ENCODE data around the gene FATE1.

FATE1 gene

DNA sequence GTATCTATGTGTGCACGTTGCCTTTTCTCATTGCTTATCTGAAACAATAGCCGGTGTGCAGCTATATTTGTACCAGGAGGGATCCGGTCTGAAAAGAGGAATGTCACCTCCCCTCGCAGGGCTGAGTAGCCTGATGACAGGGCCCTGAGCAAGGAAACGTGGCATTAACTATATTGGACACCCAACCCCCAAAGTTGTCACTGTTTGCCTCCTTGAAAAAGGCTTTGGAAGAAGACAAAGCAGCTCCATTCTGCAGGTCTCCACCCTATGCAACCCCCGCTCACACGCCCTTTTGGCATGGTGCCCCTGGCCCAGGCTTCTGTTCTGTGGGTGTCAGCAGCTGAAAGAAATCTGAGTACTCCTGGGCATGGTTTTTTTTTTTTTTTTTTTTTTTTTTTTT, 12.3 kb upstream of the FATE1 start:
- DNase-seq (ENCODE audit: low read depth in 2 of 2, low spot score in 1 of 2) = no peak

- no peak for DNase-seq (ENCODE audit: low read depth in 2 of 2, low spot score in 1 of 2)
These were observed 11.7 kb upstream of the FATE1 start for GRCh38 chrX:151704041-151704663.

DNA sequence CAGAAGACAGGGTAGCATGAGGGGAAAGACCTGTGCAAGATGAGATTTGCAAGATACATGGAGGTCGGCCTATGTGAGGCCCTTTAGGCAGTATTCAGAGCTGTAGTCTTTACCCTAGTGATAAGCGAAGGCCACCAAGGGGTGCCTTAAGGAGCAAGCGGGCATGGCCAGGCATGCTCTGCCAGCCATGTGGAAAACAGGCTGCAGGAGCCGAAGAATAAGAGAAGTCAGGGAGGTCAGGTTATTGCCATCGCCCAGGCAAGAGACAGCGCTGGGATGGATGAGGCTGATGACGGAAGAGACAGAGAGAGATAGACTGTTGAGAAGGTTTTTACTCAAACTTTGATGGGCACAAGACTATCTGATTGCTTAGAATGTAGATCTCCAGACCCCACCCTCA, 7.0 kb upstream of the FATE1 start:
- DNase-seq (ENCODE audit: low read depth in 2 of 2, low spot score in 1 of 2) = no peak

DNA sequence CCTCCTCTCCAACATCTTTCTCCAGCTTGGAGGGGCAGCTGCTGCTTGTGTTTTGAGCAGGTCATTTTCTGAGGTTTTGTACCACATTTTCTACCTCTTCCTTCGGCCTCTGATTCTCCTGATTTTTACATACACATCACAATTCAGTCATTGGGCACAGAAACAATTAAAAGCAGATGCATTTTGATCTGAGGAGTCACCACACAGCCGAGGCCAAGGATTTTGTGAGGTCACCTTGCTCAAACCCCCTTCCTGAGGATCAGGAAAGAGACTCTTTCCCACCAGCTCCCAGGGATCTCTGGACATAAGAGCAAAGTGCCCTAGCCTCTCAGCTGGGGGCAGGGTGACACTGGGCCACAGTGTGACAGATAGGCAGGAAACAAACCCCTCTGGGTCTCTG, 5.4 kb upstream of the FATE1 start:
- DNase-seq (ENCODE audit: low read depth in 2 of 2, low spot score in 1 of 2) = no peak

GRCh38 chrX:151711154-151711553, 4.7 kb upstream of the FATE1 start:
- no peak for DNase-seq (ENCODE audit: low read depth in 2 of 2, low spot score in 1 of 2)

GRCh38 chrX:151711787-151712186, 4.0 kb upstream of the FATE1 start:
- no peak for DNase-seq (ENCODE audit: low read depth in 2 of 2, low spot score in 1 of 2)

DNA sequence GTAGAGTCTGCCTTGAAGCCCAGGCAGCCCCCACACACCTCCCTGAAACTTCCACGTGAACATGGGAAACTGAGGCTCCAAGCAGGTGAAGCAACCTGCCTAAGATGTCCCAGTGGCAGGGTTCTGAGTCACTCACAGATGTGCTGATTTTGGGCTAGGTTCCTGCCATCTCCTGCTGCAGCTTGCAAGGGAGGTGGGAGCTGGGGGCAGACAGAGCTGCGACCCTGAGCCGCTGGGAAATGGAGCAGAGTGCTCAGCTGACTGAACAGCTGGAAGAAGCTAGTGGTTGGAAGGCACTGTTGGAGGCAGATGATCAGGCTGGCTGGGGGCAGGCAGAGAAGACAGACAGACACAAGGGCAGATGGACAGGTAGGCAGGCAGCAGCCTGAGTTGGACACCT, 3.6 kb upstream of the FATE1 start:
- no peak for DNase-seq (ENCODE audit: low read depth in 2 of 2, low spot score in 1 of 2)

GRCh38 chrX:151713849-151714248, 2.0 kb upstream of the FATE1 start:
- no peak for DNase-seq (ENCODE audit: low read depth in 2 of 2, low spot score in 1 of 2)

DNA sequence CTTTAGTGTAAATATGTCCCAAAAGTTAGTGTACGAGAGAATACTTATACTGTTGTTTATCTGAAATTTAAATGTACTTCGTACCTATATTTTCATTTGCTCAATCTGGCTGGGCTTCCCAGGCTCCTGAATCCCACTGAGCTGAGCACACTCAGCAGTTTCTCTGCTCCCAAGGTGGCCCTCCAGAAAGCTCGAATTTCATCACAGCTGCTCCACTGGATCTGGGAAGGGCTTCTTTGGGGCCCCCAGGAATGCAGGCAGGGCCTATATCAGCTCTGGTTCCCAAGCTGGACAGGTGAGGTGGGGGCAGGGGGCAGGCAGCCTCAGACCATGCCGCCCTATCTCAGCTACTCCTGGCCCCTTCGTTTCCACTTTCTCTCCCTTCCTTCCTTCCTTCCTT, 1.5 kb upstream of the FATE1 start:
- no peak for DNase-seq (ENCODE audit: low read depth in 2 of 2, low spot score in 1 of 2)

GRCh38 chrX:151722241-151722846, 6.5 kb downstream of the FATE1 start:
- no peak for DNase-seq (ENCODE audit: low read depth in 2 of 2, low spot score in 1 of 2)

DNA sequence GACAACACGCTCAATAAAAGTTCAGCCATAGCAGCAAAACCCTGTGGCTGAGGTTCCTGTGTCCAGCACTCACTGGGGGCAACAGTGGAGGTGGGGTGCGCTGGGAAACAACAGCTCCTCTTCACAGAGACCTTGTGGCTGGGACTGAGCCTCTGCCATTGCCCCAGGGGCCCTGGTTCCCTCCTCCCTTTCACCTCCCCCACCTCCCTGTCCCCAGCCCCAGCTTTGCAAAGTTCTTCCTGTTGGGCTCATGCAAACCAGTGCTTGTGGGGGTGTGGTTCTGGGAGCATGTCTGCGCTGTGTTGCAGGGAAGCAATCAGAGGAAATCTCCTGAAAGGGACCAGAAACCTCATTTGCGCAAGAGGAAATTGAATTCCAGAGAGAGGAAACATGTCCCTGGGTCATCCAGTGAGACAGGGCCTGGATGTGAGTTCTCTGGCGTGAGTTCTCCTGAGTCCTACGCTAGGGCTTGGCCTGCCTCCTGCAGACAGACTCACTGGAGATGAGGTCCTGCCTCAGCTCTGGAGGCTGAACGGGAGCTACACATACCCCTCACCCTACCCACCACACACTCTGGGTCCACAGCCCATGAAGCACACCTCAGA, 7.4 kb downstream of the FATE1 start:
- no peak for DNase-seq (ENCODE audit: low read depth in 2 of 2, low spot score in 1 of 2)

DNA sequence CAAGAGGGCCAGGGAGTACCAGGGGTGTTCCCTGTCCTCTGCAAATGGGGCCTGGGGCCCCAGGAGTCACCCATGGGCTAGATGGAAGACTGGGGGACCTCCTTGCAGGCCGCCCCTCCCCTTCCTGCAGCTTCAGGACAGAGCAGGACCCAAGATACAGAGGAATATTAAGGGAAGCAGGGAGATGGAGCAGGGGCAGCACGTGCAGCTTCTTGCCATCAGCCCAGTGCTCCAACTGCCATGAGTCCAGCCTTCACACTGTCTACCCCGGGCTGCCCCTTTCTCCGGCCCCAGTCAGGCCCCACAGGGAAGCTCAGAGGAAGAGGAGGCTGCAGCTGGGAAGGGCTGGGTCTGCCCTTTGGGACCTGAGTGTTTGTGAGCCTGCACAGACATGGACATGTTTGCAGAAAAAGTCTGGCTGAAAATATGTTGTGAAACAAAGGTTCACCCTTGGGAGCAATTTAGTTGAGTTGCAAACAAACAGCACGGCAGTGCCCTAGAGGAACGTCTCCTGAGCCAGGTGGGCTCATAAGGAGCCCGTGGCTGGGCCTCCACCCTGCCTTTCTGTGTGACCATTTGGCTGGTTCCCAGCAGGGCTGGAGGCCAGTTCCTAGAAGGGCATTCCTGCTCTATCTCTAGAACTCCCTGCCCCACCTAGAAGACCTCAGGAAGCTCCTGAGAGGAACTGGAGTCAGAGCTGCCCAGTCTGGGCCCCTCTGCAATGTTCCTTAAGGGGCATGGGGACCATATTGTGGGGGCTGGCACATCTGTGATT, 8.9 kb downstream of the FATE1 start:
- DNase-seq (ENCODE audit: low read depth in 2 of 2, low spot score in 1 of 2) = no peak

- no peak for DNase-seq (ENCODE audit: low read depth in 2 of 2, low spot score in 1 of 2)
These were observed 9.4 kb downstream of the FATE1 start for GRCh38 chrX:151725338-151725614.

DNA sequence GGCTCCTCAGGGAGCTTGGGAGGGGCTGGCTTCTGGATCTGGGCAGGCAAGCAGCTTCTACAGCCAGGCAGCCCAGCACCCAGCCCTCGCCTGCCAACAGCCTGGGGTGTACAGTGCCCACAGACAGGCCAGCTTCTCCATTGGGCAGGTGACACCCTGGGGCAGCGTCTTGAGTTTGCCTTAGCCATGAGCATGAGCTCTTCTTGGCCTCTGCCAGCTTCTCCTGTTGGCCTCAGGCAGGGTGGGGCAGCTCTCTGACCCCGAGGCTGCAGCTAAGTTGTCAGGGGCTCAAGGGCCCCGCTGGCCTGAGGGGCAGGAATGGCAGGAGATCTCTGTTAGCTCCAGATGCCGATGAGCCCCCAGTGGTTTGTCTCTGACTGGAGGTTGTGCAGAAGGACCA, 10.9 kb downstream of the FATE1 start:
- DNase-seq (ENCODE audit: low read depth in 2 of 2, low spot score in 1 of 2) = no peak

GRCh38 chrX:151727346-151727745, 11.5 kb downstream of the FATE1 start:
- DNase-seq (ENCODE audit: low read depth in 2 of 2, low spot score in 1 of 2) = no peak

GRCh38 chrX:151729056-151729725, 13.4 kb downstream of the FATE1 start:
- DNase-seq (ENCODE audit: low read depth in 2 of 2, low spot score in 1 of 2) = no peak

- no peak for DNase-seq (ENCODE audit: low read depth in 2 of 2, low spot score in 1 of 2)
These were observed 18.6 kb downstream of the FATE1 start, which contains the start of gene CNGA2 for GRCh38 chrX:151734446-151734845. CNGA2 (plus strand) TSS chrX:151734746; CDS start chrX:151738484, 3,738 bp downstream.

- DNase-seq (ENCODE audit: low read depth in 2 of 2, low spot score in 1 of 2) = no peak
These were observed 19.4 kb downstream of the FATE1 start for GRCh38 chrX:151735219-151735618.

GRCh38 chrX:151736685-151737084, 20.9 kb downstream of the FATE1 start:
- no peak for DNase-seq (ENCODE audit: low read depth in 2 of 2, low spot score in 1 of 2)

- no peak for DNase-seq (ENCODE audit: low read depth in 2 of 2, low spot score in 1 of 2)
These were observed 21.7 kb downstream of the FATE1 start for GRCh38 chrX:151737494-151737893.

DNA sequence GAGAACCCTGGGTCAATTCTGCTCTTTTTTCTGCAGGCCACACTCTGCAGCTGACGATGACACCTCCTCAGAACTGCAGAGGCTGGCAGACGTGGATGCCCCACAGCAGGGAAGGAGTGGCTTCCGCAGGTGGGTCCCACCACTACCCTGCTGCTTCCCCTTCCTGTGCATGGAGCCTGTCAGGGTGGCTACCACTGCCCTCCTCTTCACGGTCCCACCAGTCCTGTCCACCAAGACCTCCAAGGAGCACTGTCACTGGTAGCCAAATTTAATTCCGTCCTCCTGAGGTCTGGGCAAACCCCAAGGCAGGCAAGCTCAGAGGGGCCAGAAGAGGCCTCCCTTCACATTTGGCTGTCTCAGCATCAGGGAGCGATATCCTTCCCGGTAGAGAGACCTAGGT, 22.9 kb downstream of the FATE1 start:
- DNase-seq (ENCODE audit: low read depth in 2 of 2, low spot score in 1 of 2) = no peak

GRCh38 chrX:151741606-151742005, 25.8 kb downstream of the FATE1 start:
- no peak for DNase-seq (ENCODE audit: low read depth in 2 of 2, low spot score in 1 of 2)
